ENCODE results near the gene CENPC.
"Not testable (repeated sequence)": the region's sequence is repeated elsewhere in the genome, so short reads cannot be mapped to it uniquely, and the experiment has no call there.

CENPC gene

GRCh38 chr4:67456577-67457196 is 88.6 kb downstream of the CENPC start:
- Histone ChIP-seq H3K27me3 (ENCODE audit: control insufficient read depth in 2 of 2, insufficient read depth in 2 of 2, low read length in 2 of 2) (no peaks in the 10 kb centered on the region), H3K36me3 (ENCODE audit: control insufficient read depth in 2 of 2, insufficient read depth in 2 of 2, low read length in 2 of 2) (peaks cover 0 to 7% of the 10 kb centered on the region in 2 donors), H3K4me3 (ENCODE audit: low read length in 2 of 2) (no peak overlapping the region), H3K27ac (ENCODE audit: low read depth in 2 of 2, low read length in 2 of 2) (no peak overlapping the region), H3K9me3 (ENCODE audit: control insufficient read depth in 2 of 2, low read length in 2 of 2) (no peaks in the 10 kb centered on the region), H3K9ac (ENCODE audit: low read depth in 1 of 2, low read length in 2 of 2) (no peak overlapping the region), H3K4me1 (ENCODE audit: control insufficient read depth in 2 of 2, insufficient read depth in 2 of 2, low read length in 2 of 2) (no peaks in the 10 kb centered on the region)

GRCh38 chr4:67452846-67453205 is 92.5 kb downstream of the CENPC start:
- not testable (repeated sequence) for H3K9me3 ChIP-seq (ENCODE audit: control insufficient read depth in 2 of 2, low read length in 2 of 2); H3K4me1 ChIP-seq (ENCODE audit: control insufficient read depth in 2 of 2, insufficient read depth in 2 of 2, low read length in 2 of 2); H3K27me3 ChIP-seq (ENCODE audit: control insufficient read depth in 2 of 2, insufficient read depth in 2 of 2, low read length in 2 of 2); H3K4me3 ChIP-seq (ENCODE audit: low read length in 2 of 2); H3K9ac ChIP-seq (ENCODE audit: low read depth in 1 of 2, low read length in 2 of 2); H3K27ac ChIP-seq (ENCODE audit: low read depth in 2 of 2, low read length in 2 of 2)
- peaks cover 4 to 14% of the 10 kb centered on the region in 2 donors for H3K36me3 ChIP-seq (ENCODE audit: control insufficient read depth in 2 of 2, insufficient read depth in 2 of 2, low read length in 2 of 2)

- Histone ChIP-seq H3K4me3 (ENCODE audit: low read length in 2 of 2) (no peak overlapping the region), H3K4me1 (ENCODE audit: control insufficient read depth in 2 of 2, insufficient read depth in 2 of 2, low read length in 2 of 2) (no peaks in the 10 kb centered on the region), H3K27ac (ENCODE audit: low read depth in 2 of 2, low read length in 2 of 2) (no peak overlapping the region), H3K9ac (ENCODE audit: low read depth in 1 of 2, low read length in 2 of 2) (no peak overlapping the region), H3K36me3 (ENCODE audit: control insufficient read depth in 2 of 2, insufficient read depth in 2 of 2, low read length in 2 of 2) (peaks cover 4 to 14% of the 10 kb centered on the region in 2 donors), H3K9me3 (ENCODE audit: control insufficient read depth in 2 of 2, low read length in 2 of 2) (no peaks in the 10 kb centered on the region), H3K27me3 (ENCODE audit: control insufficient read depth in 2 of 2, insufficient read depth in 2 of 2, low read length in 2 of 2) (no peaks in the 10 kb centered on the region)
Measured at GRCh38 chr4:67452100-67452845, 93.0 kb downstream of the CENPC start.

- Histone ChIP-seq H3K9ac (ENCODE audit: low read depth in 1 of 2, low read length in 2 of 2) (no peak overlapping the region), H3K9me3 (ENCODE audit: control insufficient read depth in 2 of 2, low read length in 2 of 2) (no peaks in the 10 kb centered on the region), H3K27me3 (ENCODE audit: control insufficient read depth in 2 of 2, insufficient read depth in 2 of 2, low read length in 2 of 2) (no peaks in the 10 kb centered on the region), H3K36me3 (ENCODE audit: control insufficient read depth in 2 of 2, insufficient read depth in 2 of 2, low read length in 2 of 2) (peaks cover 4 to 14% of the 10 kb centered on the region in 2 donors), H3K4me3 (ENCODE audit: low read length in 2 of 2) (no peak overlapping the region), H3K4me1 (ENCODE audit: control insufficient read depth in 2 of 2, insufficient read depth in 2 of 2, low read length in 2 of 2) (no peaks in the 10 kb centered on the region), H3K27ac (ENCODE audit: low read depth in 2 of 2, low read length in 2 of 2) (no peak overlapping the region)
Measured at GRCh38 chr4:67451464-67451863, 93.8 kb downstream of the CENPC start.

- H3K27ac ChIP-seq (ENCODE audit: low read depth in 2 of 2, low read length in 2 of 2): no peak overlapping the region
- no peaks in the 10 kb centered on the region for H3K27me3 ChIP-seq (ENCODE audit: control insufficient read depth in 2 of 2, insufficient read depth in 2 of 2, low read length in 2 of 2)
- no peak overlapping the region for H3K4me3 ChIP-seq (ENCODE audit: low read length in 2 of 2)
- H3K9ac ChIP-seq (ENCODE audit: low read depth in 1 of 2, low read length in 2 of 2): no peak overlapping the region
- no peaks in the 10 kb centered on the region for H3K9me3 ChIP-seq (ENCODE audit: control insufficient read depth in 2 of 2, low read length in 2 of 2)
- H3K4me1 ChIP-seq (ENCODE audit: control insufficient read depth in 2 of 2, insufficient read depth in 2 of 2, low read length in 2 of 2): no peaks in the 10 kb centered on the region
- H3K36me3 ChIP-seq (ENCODE audit: control insufficient read depth in 2 of 2, insufficient read depth in 2 of 2, low read length in 2 of 2): peaks cover 4 to 10% of the 10 kb centered on the region in 2 donors
Measured at GRCh38 chr4:67448621-67449020, 96.7 kb downstream of the CENPC start.

- H3K36me3 ChIP-seq (ENCODE audit: control insufficient read depth in 2 of 2, insufficient read depth in 2 of 2, low read length in 2 of 2): peaks cover 4 to 7% of the 10 kb centered on the region in 2 donors
- no peaks in the 10 kb centered on the region for H3K9me3 ChIP-seq (ENCODE audit: control insufficient read depth in 2 of 2, low read length in 2 of 2)
- H3K9ac ChIP-seq (ENCODE audit: low read depth in 1 of 2, low read length in 2 of 2): no peak overlapping the region
- H3K4me3 ChIP-seq (ENCODE audit: low read length in 2 of 2): no peak overlapping the region
- H3K27me3 ChIP-seq (ENCODE audit: control insufficient read depth in 2 of 2, insufficient read depth in 2 of 2, low read length in 2 of 2): no peaks in the 10 kb centered on the region
- no peaks in the 10 kb centered on the region for H3K4me1 ChIP-seq (ENCODE audit: control insufficient read depth in 2 of 2, insufficient read depth in 2 of 2, low read length in 2 of 2)
- no peak overlapping the region for H3K27ac ChIP-seq (ENCODE audit: low read depth in 2 of 2, low read length in 2 of 2)
Measured at GRCh38 chr4:67447873-67448272, 97.4 kb downstream of the CENPC start.

GRCh38 chr4:67446811-67447210 is 98.5 kb downstream of the CENPC start:
- Histone ChIP-seq H3K4me3 (ENCODE audit: low read length in 2 of 2) (no peak overlapping the region), H3K4me1 (ENCODE audit: control insufficient read depth in 2 of 2, insufficient read depth in 2 of 2, low read length in 2 of 2) (no peaks in the 10 kb centered on the region), H3K27me3 (ENCODE audit: control insufficient read depth in 2 of 2, insufficient read depth in 2 of 2, low read length in 2 of 2) (no peaks in the 10 kb centered on the region), H3K9ac (ENCODE audit: low read depth in 1 of 2, low read length in 2 of 2) (no peak overlapping the region), H3K36me3 (ENCODE audit: control insufficient read depth in 2 of 2, insufficient read depth in 2 of 2, low read length in 2 of 2) (peaks cover 4 to 7% of the 10 kb centered on the region in 2 donors), H3K9me3 (ENCODE audit: control insufficient read depth in 2 of 2, low read length in 2 of 2) (no peaks in the 10 kb centered on the region), H3K27ac (ENCODE audit: low read depth in 2 of 2, low read length in 2 of 2) (no peak overlapping the region)

GRCh38 chr4:67445881-67446280 is 99.4 kb downstream of the CENPC start:
- H3K4me1 ChIP-seq (ENCODE audit: control insufficient read depth in 2 of 2, insufficient read depth in 2 of 2, low read length in 2 of 2); H3K9me3 ChIP-seq (ENCODE audit: control insufficient read depth in 2 of 2, low read length in 2 of 2); H3K36me3 ChIP-seq (ENCODE audit: control insufficient read depth in 2 of 2, insufficient read depth in 2 of 2, low read length in 2 of 2); H3K27ac ChIP-seq (ENCODE audit: low read depth in 2 of 2, low read length in 2 of 2); H3K9ac ChIP-seq (ENCODE audit: low read depth in 1 of 2, low read length in 2 of 2); H3K4me3 ChIP-seq (ENCODE audit: low read length in 2 of 2); H3K27me3 ChIP-seq (ENCODE audit: control insufficient read depth in 2 of 2, insufficient read depth in 2 of 2, low read length in 2 of 2): not testable (repeated sequence)

GRCh38 chr4:67438975-67439374 is 106.3 kb downstream of the CENPC start:
- Histone ChIP-seq H3K27ac (ENCODE audit: low read depth in 2 of 2, low read length in 2 of 2) (no peak overlapping the region), H3K27me3 (ENCODE audit: control insufficient read depth in 2 of 2, insufficient read depth in 2 of 2, low read length in 2 of 2) (no peaks in the 10 kb centered on the region), H3K4me3 (ENCODE audit: low read length in 2 of 2) (no peak overlapping the region), H3K36me3 (ENCODE audit: control insufficient read depth in 2 of 2, insufficient read depth in 2 of 2, low read length in 2 of 2) (peaks cover 0 to 3% of the 10 kb centered on the region in 2 donors), H3K9ac (ENCODE audit: low read depth in 1 of 2, low read length in 2 of 2) (no peak overlapping the region), H3K9me3 (ENCODE audit: control insufficient read depth in 2 of 2, low read length in 2 of 2) (no peaks in the 10 kb centered on the region), H3K4me1 (ENCODE audit: control insufficient read depth in 2 of 2, insufficient read depth in 2 of 2, low read length in 2 of 2) (peaks cover 0 to 2% of the 10 kb centered on the region in 2 donors)

- no peak overlapping the region for H3K4me3 ChIP-seq (ENCODE audit: low read length in 2 of 2)
- no peaks in the 10 kb centered on the region for H3K27me3 ChIP-seq (ENCODE audit: control insufficient read depth in 2 of 2, insufficient read depth in 2 of 2, low read length in 2 of 2)
- no peaks in the 10 kb centered on the region for H3K9me3 ChIP-seq (ENCODE audit: control insufficient read depth in 2 of 2, low read length in 2 of 2)
- no peak overlapping the region for H3K9ac ChIP-seq (ENCODE audit: low read depth in 1 of 2, low read length in 2 of 2)
- peaks cover 0 to 2% of the 10 kb centered on the region in 2 donors for H3K4me1 ChIP-seq (ENCODE audit: control insufficient read depth in 2 of 2, insufficient read depth in 2 of 2, low read length in 2 of 2)
- no peak overlapping the region for H3K27ac ChIP-seq (ENCODE audit: low read depth in 2 of 2, low read length in 2 of 2)
- H3K36me3 ChIP-seq (ENCODE audit: control insufficient read depth in 2 of 2, insufficient read depth in 2 of 2, low read length in 2 of 2): peaks cover 0 to 3% of the 10 kb centered on the region in 2 donors
Measured at GRCh38 chr4:67437974-67438713, 107.2 kb downstream of the CENPC start.

Data from mucosa of rectum (tissue), 2 donors.